ENCODE measurements around the gene EMC9.

The EMC9 gene

GRCh38 chr14:24181371-24182077 is 40.1 kb upstream of the EMC9 start:
- Histone ChIP-seq H2AFZ (no peak overlapping the region), H3K9me3 (ENCODE audit: control insufficient read depth, low read length) (no peaks in the 10 kb centered on the region), H3K4me1 (no peaks in the 10 kb centered on the region), H3K4me3 (ENCODE audit: low read depth, low read length) (no peak overlapping the region), H3K9ac (no peak overlapping the region), H3K27me3 (ENCODE audit: control insufficient read depth, insufficient read depth, low read length) (no peaks in the 10 kb centered on the region), H3K27ac (no peak overlapping the region), H3K4me2 (ENCODE audit: low read length) (no peak overlapping the region), H3K79me2 (no peaks in the 10 kb centered on the region), H3K36me3 (ENCODE audit: control insufficient read depth, insufficient read depth, low read length) (no peaks in the 10 kb centered on the region)
- TF ChIP-seq CTCF (IDR thresholded peaks at IDR 0.05): no peak

GRCh38 chr14:24179961-24180796 is 38.8 kb upstream of the EMC9 start:
- H2AFZ ChIP-seq: no peak overlapping the region
- no peak overlapping the region for H3K27ac ChIP-seq
- H3K79me2 ChIP-seq: no peaks in the 10 kb centered on the region
- no peak overlapping the region for H3K9ac ChIP-seq
- H3K36me3 ChIP-seq (ENCODE audit: control insufficient read depth, insufficient read depth, low read length): no peaks in the 10 kb centered on the region
- H3K4me1 ChIP-seq: no peaks in the 10 kb centered on the region
- no peaks in the 10 kb centered on the region for H3K9me3 ChIP-seq (ENCODE audit: control insufficient read depth, low read length)
- H3K4me2 ChIP-seq (ENCODE audit: low read length): no peak overlapping the region
- H3K4me3 ChIP-seq (ENCODE audit: low read depth, low read length): no peak overlapping the region
- no peaks in the 10 kb centered on the region for H3K27me3 ChIP-seq (ENCODE audit: control insufficient read depth, insufficient read depth, low read length)
- TF ChIP-seq CTCF (IDR thresholded peaks at IDR 0.05): no peak

DNA sequence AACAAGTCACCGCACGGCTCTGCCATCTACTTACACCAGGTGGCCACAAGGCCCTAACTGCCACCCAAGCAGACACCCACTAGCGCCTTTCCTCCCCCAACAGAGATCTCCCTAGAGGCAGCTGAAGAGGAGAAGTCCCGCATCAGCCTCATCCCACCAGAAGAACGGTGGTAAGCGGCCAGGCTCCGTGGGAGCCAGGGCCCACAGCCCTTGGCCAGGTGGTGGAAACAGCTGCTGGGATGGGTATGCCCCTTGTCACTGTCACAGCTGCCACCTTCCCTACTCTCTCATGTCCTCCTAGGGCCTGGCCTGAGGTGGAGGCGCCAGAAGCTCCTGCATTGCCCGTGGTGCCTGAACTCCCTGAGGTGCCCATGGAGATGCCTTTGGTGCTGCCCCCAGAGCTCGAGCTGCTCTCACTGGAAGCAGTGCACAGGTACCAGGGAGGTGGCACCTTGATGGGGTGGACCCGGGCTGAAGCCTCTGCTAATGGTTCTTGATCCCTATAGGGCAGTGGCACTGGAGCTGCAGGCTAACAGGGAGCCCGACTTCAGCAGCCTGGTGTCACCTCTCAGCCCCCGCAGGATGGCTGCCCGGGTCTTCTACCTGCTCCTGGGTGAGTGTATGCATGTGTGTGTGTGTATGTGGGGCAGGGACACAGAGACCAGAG is 38.0 kb upstream of the EMC9 start:
- Histone ChIP-seq H3K4me1 (no peaks in the 10 kb centered on the region), H3K27ac (no peak overlapping the region), H3K36me3 (ENCODE audit: control insufficient read depth, insufficient read depth, low read length) (no peaks in the 10 kb centered on the region)

GRCh38 chr14:24178399-24179178 is 37.2 kb upstream of the EMC9 start:
- Histone ChIP-seq H3K4me3 (ENCODE audit: low read depth, low read length) (no peak overlapping the region), H3K9me3 (ENCODE audit: control insufficient read depth, low read length) (no peaks in the 10 kb centered on the region), H3K4me2 (ENCODE audit: low read length) (no peak overlapping the region), H3K27ac (no peak overlapping the region), H3K36me3 (ENCODE audit: control insufficient read depth, insufficient read depth, low read length) (no peaks in the 10 kb centered on the region), H3K79me2 (no peaks in the 10 kb centered on the region), H3K4me1 (no peaks in the 10 kb centered on the region), H2AFZ (no peak overlapping the region), H3K27me3 (ENCODE audit: control insufficient read depth, insufficient read depth, low read length) (no peaks in the 10 kb centered on the region), H3K9ac (no peak overlapping the region)
- no peak for TF ChIP-seq CTCF (IDR thresholded peaks at IDR 0.05)

More for the DNA sequence above, 38.0 kb upstream of the EMC9 start:
- Histone ChIP-seq H3K4me3 (ENCODE audit: low read depth, low read length) (no peak overlapping the region), H3K4me2 (ENCODE audit: low read length) (no peak overlapping the region), H3K9ac (no peak overlapping the region), H3K9me3 (ENCODE audit: control insufficient read depth, low read length) (no peaks in the 10 kb centered on the region), H3K79me2 (no peaks in the 10 kb centered on the region), H2AFZ (no peak overlapping the region), H3K27me3 (ENCODE audit: control insufficient read depth, insufficient read depth, low read length) (no peaks in the 10 kb centered on the region)
- no peak for TF ChIP-seq CTCF (IDR thresholded peaks at IDR 0.05)
